ENCODE measurements around the gene STAC3. TPM values are rescaled to one million over a fixed set of nuclear protein-coding genes. Genes with fewer than 3 reads are reported as not detected.

Gene STAC3
- total and polyA plus RNA-seq, 9 donors: 0.66 to 2.9 (median 1.8) TPM

DNA sequence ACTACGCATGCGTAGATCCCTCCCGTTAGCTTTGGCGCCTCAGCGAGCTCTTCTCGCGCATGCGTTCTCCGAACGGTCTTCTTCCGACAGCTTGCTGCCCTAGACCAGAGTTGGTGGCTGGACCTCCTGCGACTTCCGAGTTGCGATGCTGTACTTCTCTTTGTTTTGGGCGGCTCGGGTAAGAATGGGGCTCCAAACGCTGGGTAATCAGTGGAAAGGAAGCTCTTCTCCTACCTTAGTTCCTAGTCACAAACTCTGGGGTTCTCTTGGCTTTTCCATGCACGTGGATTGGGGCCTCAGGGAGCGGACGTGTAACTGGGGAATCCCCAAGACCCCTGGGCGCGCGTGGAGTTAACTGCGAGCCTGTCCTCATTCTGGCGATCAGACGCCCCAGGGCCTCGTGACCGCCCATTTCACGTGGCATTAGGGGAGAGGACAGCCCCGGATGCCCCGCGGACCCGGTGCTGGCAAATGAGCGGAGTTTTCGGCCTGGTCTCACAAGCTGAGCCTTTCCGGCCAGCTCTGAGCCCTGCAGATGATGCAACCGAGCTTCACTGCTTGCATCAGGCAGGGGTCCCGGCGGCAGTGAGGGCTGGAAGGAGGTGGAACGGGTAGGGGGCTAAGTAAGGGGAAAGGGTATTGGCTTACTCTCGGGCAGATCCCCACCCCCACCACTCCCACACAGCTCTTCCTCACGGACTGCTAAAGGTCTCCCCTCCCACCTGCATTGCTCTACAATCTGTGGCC lies 21.2 kb downstream of the STAC3 start, which contains the start of gene SHMT2:
SHMT2 (plus strand) TSS at position 78 of the 747 bp plus-strand sequence; CDS start at position 146, 68 bp downstream.
- peak; percentile 38 for TF ChIP-seq POLR2A (IDR thresholded peaks at IDR 0.05)
- TF ChIP-seq, protein P1, sequence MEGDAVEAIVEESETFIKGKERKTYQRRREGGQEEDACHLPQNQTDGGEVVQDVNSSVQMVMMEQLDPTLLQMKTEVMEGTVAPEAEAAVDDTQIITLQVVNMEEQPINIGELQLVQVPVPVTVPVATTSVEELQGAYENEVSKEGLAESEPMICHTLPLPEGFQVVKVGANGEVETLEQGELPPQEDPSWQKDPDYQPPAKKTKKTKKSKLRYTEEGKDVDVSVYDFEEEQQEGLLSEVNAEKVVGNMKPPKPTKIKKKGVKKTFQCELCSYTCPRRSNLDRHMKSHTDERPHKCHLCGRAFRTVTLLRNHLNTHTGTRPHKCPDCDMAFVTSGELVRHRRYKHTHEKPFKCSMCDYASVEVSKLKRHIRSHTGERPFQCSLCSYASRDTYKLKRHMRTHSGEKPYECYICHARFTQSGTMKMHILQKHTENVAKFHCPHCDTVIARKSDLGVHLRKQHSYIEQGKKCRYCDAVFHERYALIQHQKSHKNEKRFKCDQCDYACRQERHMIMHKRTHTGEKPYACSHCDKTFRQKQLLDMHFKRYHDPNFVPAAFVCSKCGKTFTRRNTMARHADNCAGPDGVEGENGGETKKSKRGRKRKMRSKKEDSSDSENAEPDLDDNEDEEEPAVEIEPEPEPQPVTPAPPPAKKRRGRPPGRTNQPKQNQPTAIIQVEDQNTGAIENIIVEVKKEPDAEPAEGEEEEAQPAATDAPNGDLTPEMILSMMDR (IDR thresholded peaks at IDR 0.05): no peak
- H3K27me3 ChIP-seq: peaks cover under 1% of the 10 kb centered on the region
- intact Hi-C loops (cut with DNase I): no loop called here
- no peak within 1 kb of the TSS for H3K27ac ChIP-seq
- H3K9me3 ChIP-seq: no peaks in the 10 kb centered on the region
- peak within 1 kb of the TSS; percentile 66 for H3K4me3 ChIP-seq
- peaks cover 7% of the 10 kb centered on the region for H3K4me1 ChIP-seq (ENCODE audit: insufficient read depth)
- no peaks in the 10 kb centered on the region for H3K36me3 ChIP-seq
- peak; percentile 92 to 96 (median 95) for DNase-seq
- 1% methylated on average over 42 of the region's 42 CpGs for WGBS, 3 donors

DNA sequence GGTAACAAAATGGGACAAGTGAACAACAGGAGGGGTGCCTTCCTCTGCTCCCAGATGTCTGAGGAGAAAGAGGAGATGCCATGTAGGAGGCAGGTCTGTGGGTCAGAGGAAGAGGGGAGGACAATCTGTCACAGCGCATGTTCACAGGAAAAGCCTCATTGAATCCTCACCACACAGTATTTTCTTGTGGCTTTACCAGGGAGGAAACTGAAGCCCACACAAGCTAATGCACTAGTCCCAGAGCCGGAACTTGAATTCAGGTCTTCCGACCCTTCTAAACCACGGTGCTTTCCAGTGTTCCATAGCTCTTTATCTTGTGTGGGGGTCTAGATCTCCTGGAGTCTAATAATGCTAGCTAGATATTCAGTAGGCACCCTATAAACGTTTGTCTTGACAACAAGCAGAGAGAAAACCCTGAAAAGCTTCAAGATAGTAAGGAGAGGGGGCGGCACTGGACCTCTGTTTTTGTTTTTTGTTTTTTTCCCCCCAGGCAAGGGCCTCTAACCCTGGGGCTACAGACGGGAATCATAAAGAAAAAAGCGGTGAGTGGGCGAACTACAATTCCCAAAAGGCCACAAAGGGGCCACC lies 21.8 kb downstream of the STAC3 start:
- DNase-seq: no peak
- Histone ChIP-seq H3K9me3 (no peaks in the 10 kb centered on the region), H3K36me3 (no peaks in the 10 kb centered on the region), H3K27ac (no peak overlapping the region), H3K4me3 (peak overlapping the region; percentile 66), H3K4me1 (ENCODE audit: insufficient read depth) (peaks cover 7% of the 10 kb centered on the region), H3K27me3 (peaks cover 3% of the 10 kb centered on the region)
- 14 to 17% (median 17%) methylated on average over 9 of the region's 9 CpGs for WGBS, 3 donors
- intact Hi-C loops (cut with DNase I): no loop called here
- no peak for TF ChIP-seq EP300 (IDR thresholded peaks at IDR 0.05)
- no peak for TF ChIP-seq POLR2A (IDR thresholded peaks at IDR 0.05)
- TF ChIP-seq, protein P1 (IDR thresholded peaks at IDR 0.05): peak in 1 of 3 donors; percentile 14

DNA sequence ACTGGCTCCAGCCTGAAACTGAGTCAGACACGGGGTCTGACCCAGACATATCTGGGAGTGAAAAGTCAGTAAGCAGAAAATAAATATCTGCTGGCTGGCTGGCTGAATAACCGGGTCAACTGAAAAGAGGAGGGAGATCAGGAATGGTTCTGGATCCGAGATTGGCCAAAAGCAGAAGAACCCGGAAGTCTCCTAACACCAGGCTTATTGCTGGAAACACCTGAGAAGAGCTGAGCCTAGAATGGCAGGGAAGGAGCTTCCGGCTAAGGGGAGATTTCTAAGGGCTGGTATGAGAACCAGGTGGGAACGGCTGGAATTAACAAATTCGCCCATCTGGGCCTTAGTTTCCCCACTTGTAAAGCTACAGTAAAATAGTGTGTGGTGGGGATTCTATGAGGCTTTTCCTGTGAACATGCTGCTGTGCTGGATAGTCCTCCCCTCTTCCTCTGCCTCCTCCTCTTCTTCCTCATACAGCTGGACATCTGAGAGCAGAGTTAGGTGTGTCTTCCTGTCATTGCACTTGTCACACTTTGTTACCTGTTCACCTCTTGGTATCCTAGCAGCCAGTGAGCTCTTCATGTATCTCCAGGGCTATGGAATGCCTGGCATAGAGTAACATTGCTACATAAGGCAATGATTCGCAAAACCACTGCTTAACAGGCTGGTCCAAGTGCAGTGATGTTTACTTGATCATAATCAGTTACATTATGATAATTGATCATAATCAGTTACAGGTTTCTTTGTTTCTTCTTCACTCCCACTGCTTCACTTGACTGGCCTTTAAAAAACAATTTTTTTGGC lies 23.5 kb downstream of the STAC3 start:
- no peak for DNase-seq
- peaks cover 7% of the 10 kb centered on the region for H3K4me1 ChIP-seq (ENCODE audit: insufficient read depth)
- intact Hi-C loops (cut with DNase I): no loop called here
- no peak overlapping the region for H3K27ac ChIP-seq
- no peaks in the 10 kb centered on the region for H3K36me3 ChIP-seq
- 37 to 43% (median 42%) methylated on average over 7 to 8 of the region's 8 CpGs for WGBS, 3 donors
- no peak overlapping the region for H3K4me3 ChIP-seq
- no peaks in the 10 kb centered on the region for H3K9me3 ChIP-seq
- no peak for TF ChIP-seq POLR2A (IDR thresholded peaks at IDR 0.05)
- no peak for TF ChIP-seq EP300 (IDR thresholded peaks at IDR 0.05)
- TF ChIP-seq, protein P1 (IDR thresholded peaks at IDR 0.05): no peak
- peaks cover 3% of the 10 kb centered on the region for H3K27me3 ChIP-seq

DNA sequence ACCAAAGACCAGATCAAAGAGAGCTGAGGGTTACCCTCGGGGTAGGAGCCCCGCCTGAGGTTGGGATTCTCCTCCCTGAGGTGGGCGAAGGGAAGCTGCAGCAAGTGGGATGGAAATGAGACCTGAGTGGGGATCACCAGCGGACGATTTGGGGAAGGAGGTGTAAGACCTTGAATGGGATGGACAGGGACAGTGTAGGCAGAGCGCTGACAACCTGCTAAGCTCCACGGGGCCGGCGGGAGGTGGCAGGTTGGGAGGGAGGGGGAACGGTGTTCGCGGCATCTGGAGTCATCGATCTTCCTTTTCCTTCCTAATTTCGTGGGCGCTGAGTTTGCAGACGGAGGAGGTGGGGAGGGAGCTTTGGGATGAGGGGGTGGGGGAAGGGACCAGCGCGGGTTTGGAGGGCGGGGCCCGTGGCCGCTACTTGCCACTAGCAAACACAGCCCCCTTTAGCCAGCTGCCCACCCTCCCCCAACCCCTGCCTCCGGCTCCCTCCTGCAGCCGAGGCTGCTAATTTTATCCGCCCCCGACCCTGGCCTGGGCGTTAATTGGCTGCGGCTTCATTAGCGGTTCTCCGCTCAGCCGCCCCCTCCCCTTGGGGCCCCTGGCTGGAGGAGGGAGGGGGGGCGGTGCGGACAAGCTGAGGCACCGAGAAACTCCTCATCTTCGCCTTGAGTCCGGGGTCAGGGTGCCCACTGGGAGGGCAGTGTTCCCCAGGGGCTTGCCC lies 24.2 kb downstream of the STAC3 start:
- no peak overlapping the region for H3K27ac ChIP-seq
- no peaks in the 10 kb centered on the region for H3K9me3 ChIP-seq
- no peaks in the 10 kb centered on the region for H3K36me3 ChIP-seq
- 9 to 15% (median 12%) methylated on average over 28 to 35 of the region's 35 CpGs for WGBS, 3 donors
- H3K4me1 ChIP-seq (ENCODE audit: insufficient read depth): peaks cover 7% of the 10 kb centered on the region
- no peak for DNase-seq
- no peak overlapping the region for H3K4me3 ChIP-seq
- intact Hi-C loops (cut with DNase I): loop anchor here in 1 of 4 donors (1.0 kb wide), 1 partner anchor 205 kb away; the partner anchor contains the start of gene R3HDM2
- peaks cover 3% of the 10 kb centered on the region for H3K27me3 ChIP-seq
- TF ChIP-seq POLR2A (IDR thresholded peaks at IDR 0.05): no peak
- TF ChIP-seq, protein P1 (IDR thresholded peaks at IDR 0.05): no peak
- no peak for TF ChIP-seq EP300 (IDR thresholded peaks at IDR 0.05)
